ENCODE measurements around the gene MYH9. TPM values are rescaled to one million over a fixed set of nuclear protein-coding genes. Genes with fewer than 3 reads are reported as not detected.

MYH9 gene
- total RNA-seq, 4 donors from 2014 or later = 216 to 339 (median 246) TPM

- H3K27me3 ChIP-seq = no peaks in the 10 kb centered on the region
- no peaks in the 10 kb centered on the region for H3K9me3 ChIP-seq
- peak; percentile 51 for DNase-seq
- intact Hi-C loops (cut with DNase I) = no loop called here
- TF ChIP-seq POLR2A (IDR thresholded peaks at IDR 0.05) (peak in 3 of 4 donors; percentile 21 to 78 (median 66)), CTCF (IDR thresholded peaks at IDR 0.05) (peak; percentile 65 to 83 (median 69))
- H3K4me3 ChIP-seq = peak within 1 kb of the TSS; percentile 48 to 79 (median 60)
- peak within 1 kb of the TSS; percentile 87 to 95 (median 90) for H3K27ac ChIP-seq
- peaks cover 0 to 19% (median 0%) of the 10 kb centered on the region in 3 donors for H3K36me3 ChIP-seq
- peaks cover 27 to 61% (median 44%) of the 10 kb centered on the region in 3 donors for H3K4me1 ChIP-seq
- 19 to 29% methylated on average over 6 to 11 of the region's 13 CpGs for WGBS, 2 donors
Observed at GRCh38 chr22:36239401-36240171, 148.2 kb downstream of the MYH9 start, which contains the start of gene APOL2. Gene APOL2, minus strand, starts transcription at chr22:36239527. Its CDS starts 6,365 bp downstream, at chr22:36233162.

GRCh38 chr22:36239150-36239400 lies 148.7 kb downstream of the MYH9 start:
- 0% methylated on average over 4 of the region's 4 CpGs for WGBS, 2 donors
- H3K36me3 ChIP-seq = peaks cover 0 to 24% (median 0%) of the 10 kb centered on the region in 3 donors
- H3K27ac ChIP-seq = peak overlapping the region; percentile 87 to 95 (median 90)
- intact Hi-C loops (cut with DNase I) = no loop called here
- TF ChIP-seq POLR2A (IDR thresholded peaks at IDR 0.05) (no peak), CTCF (IDR thresholded peaks at IDR 0.05) (no peak)
- peaks cover 27 to 60% (median 39%) of the 10 kb centered on the region in 3 donors for H3K4me1 ChIP-seq
- H3K9me3 ChIP-seq = no peaks in the 10 kb centered on the region
- DNase-seq = no peak
- no peaks in the 10 kb centered on the region for H3K27me3 ChIP-seq
- peak overlapping the region; percentile 48 to 79 (median 60) for H3K4me3 ChIP-seq

- Histone ChIP-seq H3K4me1 (peaks cover 27 to 55% (median 37%) of the 10 kb centered on the region in 3 donors), H3K4me3 (peak overlapping the region; percentile 48 to 79 (median 60)), H3K27me3 (no peaks in the 10 kb centered on the region), H3K27ac (peak overlapping the region; percentile 87 to 95 (median 90)), H3K9me3 (no peaks in the 10 kb centered on the region), H3K36me3 (peaks cover 0 to 29% (median 0%) of the 10 kb centered on the region in 3 donors)
- intact Hi-C loops (cut with DNase I) = no loop called here
- WGBS, 2 donors = 0 to 4% methylated on average over 3 to 5 of the region's 5 CpGs
- DNase-seq = no peak
- no peak for TF ChIP-seq POLR2A (IDR thresholded peaks at IDR 0.05)
- no peak for TF ChIP-seq CTCF (IDR thresholded peaks at IDR 0.05)
Observed at GRCh38 chr22:36238373-36239149, 149.2 kb downstream of the MYH9 start.

- Histone ChIP-seq H3K4me3 (peak overlapping the region; percentile 4 to 79 (median 60)), H3K27me3 (no peaks in the 10 kb centered on the region), H3K27ac (peak overlapping the region; percentile 87 to 95 (median 90)), H3K36me3 (peaks cover 1 to 38% (median 7%) of the 10 kb centered on the region in 3 donors), H3K9me3 (no peaks in the 10 kb centered on the region), H3K4me1 (peaks cover 27 to 54% (median 37%) of the 10 kb centered on the region in 3 donors)
- DNase-seq = no peak
- intact Hi-C loops (cut with DNase I) = no loop called here
- 63 to 67% methylated on average over 10 to 12 of the region's 12 CpGs for WGBS, 2 donors
- no peak for TF ChIP-seq CTCF (IDR thresholded peaks at IDR 0.05)
- TF ChIP-seq POLR2A (IDR thresholded peaks at IDR 0.05) = no peak
Observed at GRCh38 chr22:36237462-36238372, 150.1 kb downstream of the MYH9 start.

Data from esophagus squamous epithelium (tissue), 5 donors.